ENCODE measurements around the gene GDI1.
"Not testable (repeated sequence)": the region's sequence is repeated elsewhere in the genome, so short reads cannot be mapped to it uniquely, and the experiment has no call there.

GDI1 gene

GRCh38 chrX:154436983-154437752 lies at the start of gene GDI1:
Gene GDI1 (plus strand): TSS chrX:154437154. CDS start chrX:154437255, 101 bp downstream.
- Histone ChIP-seq H3K4me3 (ENCODE audit: low read depth in 1 of 5, low read length in 5 of 5) (peak within 1 kb of the TSS; percentile 60 to 76 (median 67)), H3K4me1 (ENCODE audit: control insufficient read depth in 5 of 5, insufficient read depth in 5 of 5, low read length in 5 of 5) (peaks cover 1 to 25% (median 17%) of the 10 kb centered on the region in 5 donors), H3K9ac (ENCODE audit: low read length in 5 of 5) (peak within 1 kb of the TSS in 2 of 5 donors; percentile 46 to 57), H3K27ac (ENCODE audit: low read depth, low read length) (peak within 1 kb of the TSS; percentile 54), H3K36me3 (ENCODE audit: control insufficient read depth in 5 of 5, insufficient read depth in 5 of 5, low read length in 5 of 5) (peaks cover 0 to 66% (median 50%) of the 10 kb centered on the region in 5 donors), H3K27me3 (ENCODE audit: control insufficient read depth in 5 of 5, insufficient read depth in 4 of 5, low read length in 5 of 5) (peaks cover 0 to 16% (median 3%) of the 10 kb centered on the region in 5 donors), H3K9me3 (ENCODE audit: control insufficient read depth in 5 of 5, low read length in 5 of 5) (peaks cover 0 to 2% (median 0%) of the 10 kb centered on the region in 5 donors)

GRCh38 chrX:154388094-154388493 lies 48.9 kb upstream of the GDI1 start:
- not testable (repeated sequence) for H3K36me3 ChIP-seq (ENCODE audit: control insufficient read depth in 5 of 5, insufficient read depth in 5 of 5, low read length in 5 of 5); H3K9me3 ChIP-seq (ENCODE audit: control insufficient read depth in 5 of 5, low read length in 5 of 5); H3K4me3 ChIP-seq (ENCODE audit: low read depth in 1 of 5, low read length in 5 of 5); H3K9ac ChIP-seq (ENCODE audit: low read length in 5 of 5); H3K4me1 ChIP-seq (ENCODE audit: control insufficient read depth in 5 of 5, insufficient read depth in 5 of 5, low read length in 5 of 5); H3K27ac ChIP-seq (ENCODE audit: low read depth, low read length)
- peaks cover 3 to 12% (median 5%) of the 10 kb centered on the region in 5 donors for H3K27me3 ChIP-seq (ENCODE audit: control insufficient read depth in 5 of 5, insufficient read depth in 4 of 5, low read length in 5 of 5)

GRCh38 chrX:154388649-154389048 lies 48.3 kb upstream of the GDI1 start:
- H3K27ac ChIP-seq (ENCODE audit: low read depth, low read length); H3K4me1 ChIP-seq (ENCODE audit: control insufficient read depth in 5 of 5, insufficient read depth in 5 of 5, low read length in 5 of 5); H3K9ac ChIP-seq (ENCODE audit: low read length in 5 of 5); H3K4me3 ChIP-seq (ENCODE audit: low read depth in 1 of 5, low read length in 5 of 5); H3K9me3 ChIP-seq (ENCODE audit: control insufficient read depth in 5 of 5, low read length in 5 of 5); H3K27me3 ChIP-seq (ENCODE audit: control insufficient read depth in 5 of 5, insufficient read depth in 4 of 5, low read length in 5 of 5); H3K36me3 ChIP-seq (ENCODE audit: control insufficient read depth in 5 of 5, insufficient read depth in 5 of 5, low read length in 5 of 5): not testable (repeated sequence)

- H3K36me3 ChIP-seq (ENCODE audit: control insufficient read depth in 5 of 5, insufficient read depth in 5 of 5, low read length in 5 of 5); H3K4me1 ChIP-seq (ENCODE audit: control insufficient read depth in 5 of 5, insufficient read depth in 5 of 5, low read length in 5 of 5); H3K4me3 ChIP-seq (ENCODE audit: low read depth in 1 of 5, low read length in 5 of 5); H3K9me3 ChIP-seq (ENCODE audit: control insufficient read depth in 5 of 5, low read length in 5 of 5); H3K9ac ChIP-seq (ENCODE audit: low read length in 5 of 5); H3K27ac ChIP-seq (ENCODE audit: low read depth, low read length); H3K27me3 ChIP-seq (ENCODE audit: control insufficient read depth in 5 of 5, insufficient read depth in 4 of 5, low read length in 5 of 5): not testable (repeated sequence)
Measured at GRCh38 chrX:154389812-154390747, 46.9 kb upstream of the GDI1 start.

DNA sequence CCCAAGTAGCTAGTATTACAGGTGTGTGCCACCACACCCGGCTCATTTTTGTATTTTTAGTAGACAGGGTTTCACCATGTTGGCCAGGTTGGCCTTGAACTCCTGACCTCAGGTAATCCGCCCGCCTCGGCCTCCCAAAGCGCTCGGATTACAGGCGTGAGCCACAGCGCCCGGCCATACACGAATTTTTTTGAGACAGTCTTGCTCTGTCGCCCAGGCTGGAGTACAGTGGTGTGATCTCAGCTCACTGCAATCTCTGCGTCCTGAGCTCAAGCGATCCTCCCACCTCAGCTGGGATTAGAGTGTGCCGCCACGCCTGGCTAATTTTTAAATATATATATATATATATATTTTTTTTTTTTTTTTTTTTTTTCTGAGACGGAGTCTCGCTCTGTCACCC lies 40.6 kb upstream of the GDI1 start:
- Histone ChIP-seq H3K36me3 (ENCODE audit: control insufficient read depth in 5 of 5, insufficient read depth in 5 of 5, low read length in 5 of 5) (peaks cover 0 to 24% (median 21%) of the 10 kb centered on the region in 5 donors), H3K4me1 (ENCODE audit: control insufficient read depth in 5 of 5, insufficient read depth in 5 of 5, low read length in 5 of 5) (peaks cover 8 to 29% (median 20%) of the 10 kb centered on the region in 5 donors), H3K9me3 (ENCODE audit: control insufficient read depth in 5 of 5, low read length in 5 of 5) (peaks cover 0 to 11% (median 5%) of the 10 kb centered on the region in 5 donors)
- not testable (repeated sequence) for H3K9ac ChIP-seq (ENCODE audit: low read length in 5 of 5); H3K27me3 ChIP-seq (ENCODE audit: control insufficient read depth in 5 of 5, insufficient read depth in 4 of 5, low read length in 5 of 5); H3K4me3 ChIP-seq (ENCODE audit: low read depth in 1 of 5, low read length in 5 of 5); H3K27ac ChIP-seq (ENCODE audit: low read depth, low read length)

GRCh38 chrX:154396973-154397887 lies 39.7 kb upstream of the GDI1 start:
- H3K9me3 ChIP-seq (ENCODE audit: control insufficient read depth in 5 of 5, low read length in 5 of 5) = peaks cover 0 to 11% (median 5%) of the 10 kb centered on the region in 5 donors
- H3K27ac ChIP-seq (ENCODE audit: low read depth, low read length) = peak overlapping the region; percentile 95
- peaks cover 0 to 26% (median 22%) of the 10 kb centered on the region in 5 donors for H3K36me3 ChIP-seq (ENCODE audit: control insufficient read depth in 5 of 5, insufficient read depth in 5 of 5, low read length in 5 of 5)
- peaks cover 8 to 29% (median 20%) of the 10 kb centered on the region in 5 donors for H3K4me1 ChIP-seq (ENCODE audit: control insufficient read depth in 5 of 5, insufficient read depth in 5 of 5, low read length in 5 of 5)
- peaks cover 0 to 4% (median 0%) of the 10 kb centered on the region in 5 donors for H3K27me3 ChIP-seq (ENCODE audit: control insufficient read depth in 5 of 5, insufficient read depth in 4 of 5, low read length in 5 of 5)
- H3K4me3 ChIP-seq (ENCODE audit: low read depth in 1 of 5, low read length in 5 of 5) = peak overlapping the region; percentile 48 to 88 (median 71)
- H3K9ac ChIP-seq (ENCODE audit: low read length in 5 of 5) = peak overlapping the region in 4 of 5 donors; percentile 76 to 87 (median 76)

DNA sequence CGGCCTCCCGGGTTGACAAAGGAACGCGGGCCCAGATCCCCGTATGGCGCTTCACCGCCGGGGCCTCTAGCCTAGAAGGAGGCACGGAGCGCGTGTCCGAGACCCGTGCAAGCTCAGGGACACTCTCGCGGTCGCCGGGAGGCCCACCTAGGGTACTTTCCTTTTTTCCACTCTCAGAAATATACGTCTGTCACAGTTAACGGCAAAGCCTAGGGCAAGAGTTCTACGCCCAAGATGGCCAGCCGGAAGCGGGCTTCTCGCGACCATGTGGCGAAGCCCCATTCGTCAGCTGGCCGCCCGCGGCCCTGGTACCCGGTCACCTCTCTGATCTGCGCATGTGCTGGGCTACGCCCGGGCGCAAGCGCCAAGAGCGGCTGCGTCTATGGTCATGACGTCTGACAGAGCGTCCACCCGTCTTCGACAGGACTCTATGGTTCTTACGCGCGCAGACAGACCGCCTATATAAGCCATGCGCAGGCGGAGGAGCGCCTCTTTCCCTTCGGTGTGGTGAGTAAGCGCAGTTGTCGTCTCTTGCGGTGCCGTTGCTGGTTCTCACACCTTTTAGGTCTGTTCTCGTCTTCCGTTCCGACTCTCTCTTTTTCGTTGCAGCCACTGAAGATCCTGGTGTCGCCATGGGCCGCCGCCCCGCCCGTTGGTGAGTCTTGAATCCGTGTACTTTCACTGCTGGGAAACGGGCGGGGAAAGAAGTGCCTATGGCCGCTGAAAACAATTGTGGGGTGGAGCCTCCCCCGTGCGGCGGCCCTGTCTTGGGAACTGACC lies 38.9 kb upstream of the GDI1 start, which contains the start of gene RPL10:
TSS of gene RPL10 (plus strand) at position 490 of the 780 bp plus-strand sequence. CDS start at position 633, 143 bp downstream.
- H3K36me3 ChIP-seq (ENCODE audit: control insufficient read depth in 5 of 5, insufficient read depth in 5 of 5, low read length in 5 of 5) = peaks cover 0 to 34% (median 22%) of the 10 kb centered on the region in 5 donors
- peaks cover 0 to 7% (median 0%) of the 10 kb centered on the region in 5 donors for H3K27me3 ChIP-seq (ENCODE audit: control insufficient read depth in 5 of 5, insufficient read depth in 4 of 5, low read length in 5 of 5)
- H3K9ac ChIP-seq (ENCODE audit: low read length in 5 of 5) = peak within 1 kb of the TSS; percentile 76 to 87 (median 84)
- peaks cover 8 to 29% (median 20%) of the 10 kb centered on the region in 5 donors for H3K4me1 ChIP-seq (ENCODE audit: control insufficient read depth in 5 of 5, insufficient read depth in 5 of 5, low read length in 5 of 5)
- H3K4me3 ChIP-seq (ENCODE audit: low read depth in 1 of 5, low read length in 5 of 5) = peak within 1 kb of the TSS; percentile 71 to 88 (median 81)
- peak within 1 kb of the TSS; percentile 95 for H3K27ac ChIP-seq (ENCODE audit: low read depth, low read length)
- H3K9me3 ChIP-seq (ENCODE audit: control insufficient read depth in 5 of 5, low read length in 5 of 5) = peaks cover 0 to 11% (median 5%) of the 10 kb centered on the region in 5 donors

- Histone ChIP-seq H3K9ac (ENCODE audit: low read length in 5 of 5) (peak overlapping the region; percentile 74 to 87 (median 84)), H3K27ac (ENCODE audit: low read depth, low read length) (peak overlapping the region; percentile 95), H3K27me3 (ENCODE audit: control insufficient read depth in 5 of 5, insufficient read depth in 4 of 5, low read length in 5 of 5) (peaks cover 0 to 7% (median 0%) of the 10 kb centered on the region in 5 donors), H3K36me3 (ENCODE audit: control insufficient read depth in 5 of 5, insufficient read depth in 5 of 5, low read length in 5 of 5) (peaks cover 0 to 38% (median 25%) of the 10 kb centered on the region in 5 donors), H3K4me3 (ENCODE audit: low read depth in 1 of 5, low read length in 5 of 5) (peak overlapping the region; percentile 71 to 88 (median 81)), H3K9me3 (ENCODE audit: control insufficient read depth in 5 of 5, low read length in 5 of 5) (peaks cover 0 to 11% (median 5%) of the 10 kb centered on the region in 5 donors), H3K4me1 (ENCODE audit: control insufficient read depth in 5 of 5, insufficient read depth in 5 of 5, low read length in 5 of 5) (peaks cover 8 to 29% (median 20%) of the 10 kb centered on the region in 5 donors)
Measured at GRCh38 chrX:154398668-154399526, 38.1 kb upstream of the GDI1 start.
